Tibial artery (tissue), 4 donors: ENCODE measurements around the gene TLL1.

Source experiments
- DNase-seq, 2 donors: peaks; one replicate each; pipeline ENCODE4 v3.0.0-alpha.2; 2019
- H3K27ac ChIP-seq, 2 donors: fragments of 200-600 bp; sonication (generic) in 1 of 2; 1 replicate in 1 of 2; 2 replicates in 1 of 2; pipeline ENCODE4 v1.5.1; 2018 to 2019; ENCODE audit warnings: mild to moderate bottlenecking in 1 of 2
- H3K27me3 ChIP-seq, 2 donors: fragments of 200-600 bp; sonication (generic) in 1 of 2; one replicate each; pipeline versions ENCODE4 v1.5.1 to v1.6.0; 2016 to 2019
- H3K36me3 ChIP-seq, 3 donors: fragments of 200-600 bp; sonication (generic) in 2 of 3; one replicate each; pipeline ENCODE4 v1.5.1; 2016 to 2019; ENCODE audit warnings: mild to moderate bottlenecking in 2 of 3
- H3K4me1 ChIP-seq, 4 donors: fragments of 200-600 bp; sonication (generic) in 2 of 4; 1 replicate in 3 of 4; 2 replicates in 1 of 4; pipeline ENCODE4 v1.5.1; 2016 to 2019
- H3K4me3 ChIP-seq, 2 donors: fragments of 200-600 bp; sonication (generic) in 1 of 2; 1 replicate in 1 of 2; 2 replicates in 1 of 2; pipeline ENCODE4 v1.5.1; 2018 to 2019; ENCODE audit warnings: mild to moderate bottlenecking in 2 of 2
- H3K9me3 ChIP-seq, 3 donors: fragments of 200-600 bp; sonication (generic) in 1 of 3; one replicate each; pipeline ENCODE4 v1.5.1; 2016 to 2019
- CTCF ChIP-seq, 2 experiments: fragments of 200-600 bp in 1 of 2; fragments of 450-650 bp in 1 of 2; IDR thresholded peaks; one replicate each; pipeline ENCODE4 v1.5.1; 2017 to 2019; ENCODE audit warnings: antibody characterized with exemption in 2 of 2, mild to moderate bottlenecking in 1 of 2, moderate library complexity in 1 of 2
- intact Hi-C: fragments of 100-400 bp; cut with DNase I; formaldehyde crosslinking; loops from one replicate; pipeline ENCODE4 v1.15.0; 2023; ENCODE audit warnings: low total_unique reads

Gene TLL1

GRCh38 chr4:165922747-165923146 is 49.7 kb downstream of the TLL1 start:
- H3K4me3 ChIP-seq, result no peak overlapping the region
- no peak for TF ChIP-seq CTCF (IDR thresholded peaks at IDR 0.05)
- no peak overlapping the region for H3K27ac ChIP-seq
- no peak for DNase-seq
- H3K4me1 ChIP-seq, result peaks cover 0 to 6% (median 0%) of the 10 kb centered on the region in 4 donors
- intact Hi-C loops, result no loop called here
- no peaks in the 10 kb centered on the region for H3K36me3 ChIP-seq
- H3K9me3 ChIP-seq, result no peaks in the 10 kb centered on the region
- H3K27me3 ChIP-seq, result no peaks in the 10 kb centered on the region

- no peak for DNase-seq
- no peak overlapping the region for H3K4me3 ChIP-seq
- no peak overlapping the region for H3K27ac ChIP-seq
- H3K36me3 ChIP-seq, result no peaks in the 10 kb centered on the region
- peaks cover 0 to 6% (median 0%) of the 10 kb centered on the region in 4 donors for H3K4me1 ChIP-seq
- intact Hi-C loops, result no loop called here
- no peaks in the 10 kb centered on the region for H3K9me3 ChIP-seq
- no peak for TF ChIP-seq CTCF (IDR thresholded peaks at IDR 0.05)
- no peaks in the 10 kb centered on the region for H3K27me3 ChIP-seq
Measured at GRCh38 chr4:165926307-165926706, 53.3 kb downstream of the TLL1 start.

GRCh38 chr4:165927366-165927765 is 54.3 kb downstream of the TLL1 start:
- no peak overlapping the region for H3K27ac ChIP-seq
- DNase-seq, result no peak
- TF ChIP-seq CTCF (IDR thresholded peaks at IDR 0.05), result no peak

GRCh38 chr4:165927815-165928214 is 54.8 kb downstream of the TLL1 start:
- no peaks in the 10 kb centered on the region for H3K27me3 ChIP-seq
- H3K27ac ChIP-seq, result no peak overlapping the region
- peaks cover 0 to 3% (median 0%) of the 10 kb centered on the region in 4 donors for H3K4me1 ChIP-seq
- intact Hi-C loops, result no loop called here
- TF ChIP-seq CTCF (IDR thresholded peaks at IDR 0.05), result no peak
- DNase-seq, result no peak
- no peak overlapping the region for H3K4me3 ChIP-seq
- no peaks in the 10 kb centered on the region for H3K36me3 ChIP-seq
- no peaks in the 10 kb centered on the region for H3K9me3 ChIP-seq

More at GRCh38 chr4:165927366-165927765, 54.3 kb downstream of the TLL1 start:
- Histone ChIP-seq H3K4me3 (no peak overlapping the region), H3K27me3 (no peaks in the 10 kb centered on the region), H3K36me3 (no peaks in the 10 kb centered on the region), H3K9me3 (no peaks in the 10 kb centered on the region), H3K4me1 (peaks cover 0 to 6% (median 0%) of the 10 kb centered on the region in 4 donors)
- intact Hi-C loops, result no loop called here

GRCh38 chr4:165928601-165929000 is 55.6 kb downstream of the TLL1 start:
- H3K4me1 ChIP-seq, result no peaks in the 10 kb centered on the region
- TF ChIP-seq CTCF (IDR thresholded peaks at IDR 0.05), result no peak
- no peak for DNase-seq
- no peak overlapping the region for H3K27ac ChIP-seq
- H3K4me3 ChIP-seq, result no peak overlapping the region
- H3K27me3 ChIP-seq, result no peaks in the 10 kb centered on the region
- H3K9me3 ChIP-seq, result no peaks in the 10 kb centered on the region
- intact Hi-C loops, result no loop called here
- H3K36me3 ChIP-seq, result no peaks in the 10 kb centered on the region

- Histone ChIP-seq H3K9me3 (no peaks in the 10 kb centered on the region), H3K27me3 (no peaks in the 10 kb centered on the region), H3K36me3 (no peaks in the 10 kb centered on the region), H3K4me1 (no peaks in the 10 kb centered on the region), H3K27ac (no peak overlapping the region), H3K4me3 (no peak overlapping the region)
- DNase-seq, result no peak
- intact Hi-C loops, result no loop called here
- TF ChIP-seq CTCF (IDR thresholded peaks at IDR 0.05), result no peak
Measured at GRCh38 chr4:165929662-165930061, 56.6 kb downstream of the TLL1 start.
